Loucy (cell line): Measurements from ENCODE around the gene IRAK1BP1.

Source experiments
- H2AFZ ChIP-seq: fragments of 200-600 bp; sonication (generic); 2 replicates; pipeline ENCODE4 v1.6.0; 2016; ENCODE audit warnings: antibody characterized with exemption, mild to moderate bottlenecking, low read length, moderate library complexity
- H3F3A ChIP-seq: fragments of 200-600 bp; 2 replicates; pipeline ENCODE4 v1.6.0; 2016; ENCODE audit warnings: antibody characterized with exemption, low read depth, mild to moderate bottlenecking
- H3K27me3 ChIP-seq: fragments of 200-600 bp; sonication (generic); 2 replicates; pipeline ENCODE4 v1.6.1; 2014; ENCODE audit warnings: low read length, mild to moderate bottlenecking; ENCODE audit not compliant: insufficient read depth, poor library complexity, severe bottlenecking
- H3K36me3 ChIP-seq: fragments of 200-600 bp; sonication (generic); 2 replicates; pipeline ENCODE4 v1.6.1; 2016; ENCODE audit warnings: low read length; ENCODE audit not compliant: insufficient read depth
- H3K4me1 ChIP-seq: fragments of 200-600 bp; sonication (generic); 2 replicates; pipeline ENCODE4 v1.5.1; 2014; ENCODE audit warnings: low read length, mild to moderate bottlenecking; ENCODE audit not compliant: insufficient read depth, poor library complexity, severe bottlenecking
- H3K4me2 ChIP-seq: fragments of 200-600 bp; sonication (generic); 2 replicates; pipeline ENCODE4 v1.6.0; 2014; ENCODE audit warnings: antibody characterized with exemption, low read length, low read depth, mild to moderate bottlenecking; ENCODE audit not compliant: poor library complexity, severe bottlenecking
- H3K4me3 ChIP-seq: fragments of 200-600 bp; sonication (generic); 2 replicates; pipeline ENCODE4 v1.5.1; 2014; ENCODE audit warnings: low read length, mild to moderate bottlenecking, mixed read lengths; ENCODE audit not compliant: poor library complexity, severe bottlenecking
- H3K79me2 ChIP-seq: fragments of 200-600 bp; sonication (generic); 2 replicates; pipeline ENCODE4 v1.6.1; 2014; ENCODE audit warnings: low read length; ENCODE audit not compliant: insufficient read depth
- H3K9ac ChIP-seq: fragments of 200-600 bp; sonication (generic); 2 replicates; pipeline ENCODE4 v1.6.0; 2014; ENCODE audit warnings: mild to moderate bottlenecking, low read depth, low read length, moderate library complexity; ENCODE audit not compliant: poor library complexity, severe bottlenecking
- H3K9me2 ChIP-seq: fragments of 200-600 bp; sonication (generic); replicated peaks from 2 replicates; pipeline ENCODE4 v1.6.1; 2016; ENCODE audit warnings: low read depth, low read length, mixed read lengths
- H3K9me3 ChIP-seq: fragments of 200-600 bp; sonication (generic); 2 replicates; pipeline ENCODE4 v1.6.1; 2014; ENCODE audit warnings: mild to moderate bottlenecking, antibody characterized with exemption, low read length, low read depth; ENCODE audit not compliant: insufficient read depth
- H4K20me1 ChIP-seq: fragments of 200-600 bp; sonication (generic); 2 replicates; pipeline ENCODE4 v1.6.0; 2014; ENCODE audit warnings: antibody characterized with exemption, low read length, mild to moderate bottlenecking; ENCODE audit not compliant: insufficient read depth, poor library complexity, severe bottlenecking
- EZH2phosphoT487 ChIP-seq: fragments of 200-600 bp; IDR thresholded peaks from 2 replicates; pipeline ENCODE4 v1.6.1; 2018; ENCODE audit warnings: antibody characterized with exemption, mild to moderate bottlenecking, moderate library complexity, borderline replicate concordance
- TF ChIP-seq, protein P1 (sequence below): fragments of 200-600 bp; sonication (generic); conservative IDR thresholded peaks from 2 replicates; pipeline ENCODE4 v1.5.1; 2014; ENCODE audit warnings: mild to moderate bottlenecking, antibody characterized with exemption, low read length

Gene IRAK1BP1

DNA sequence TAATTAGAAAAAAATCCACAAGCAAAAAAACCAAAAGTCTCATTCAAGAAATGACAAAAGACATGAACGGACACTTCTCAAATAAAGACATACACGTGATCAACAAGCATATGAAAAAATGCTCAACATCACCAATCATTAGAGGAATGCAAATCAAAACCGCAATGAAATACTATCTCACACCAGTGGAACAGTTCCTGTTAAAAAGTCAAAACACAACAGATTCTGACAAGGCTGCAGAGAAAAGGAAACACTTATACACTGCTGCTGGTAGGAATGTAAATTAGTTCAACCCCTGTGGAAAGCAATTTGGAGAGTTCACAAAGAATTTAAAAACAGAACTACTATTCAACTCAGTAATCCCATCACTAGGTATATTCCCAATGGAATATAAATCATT, 58.0 kb downstream of the IRAK1BP1 start:
- Histone ChIP-seq H3K4me2 (no peak overlapping the region), H3K9me3 (no peaks in the 10 kb centered on the region)

GRCh38 chr6:78935553-78935952, 68.2 kb downstream of the IRAK1BP1 start:
- no peaks in the 10 kb centered on the region for H3K27me3 ChIP-seq
- H3K4me3 ChIP-seq: no peak overlapping the region
- no peaks in the 10 kb centered on the region for H3K79me2 ChIP-seq
- no peak for TF ChIP-seq EZH2phosphoT487
- TF ChIP-seq, protein P1, sequence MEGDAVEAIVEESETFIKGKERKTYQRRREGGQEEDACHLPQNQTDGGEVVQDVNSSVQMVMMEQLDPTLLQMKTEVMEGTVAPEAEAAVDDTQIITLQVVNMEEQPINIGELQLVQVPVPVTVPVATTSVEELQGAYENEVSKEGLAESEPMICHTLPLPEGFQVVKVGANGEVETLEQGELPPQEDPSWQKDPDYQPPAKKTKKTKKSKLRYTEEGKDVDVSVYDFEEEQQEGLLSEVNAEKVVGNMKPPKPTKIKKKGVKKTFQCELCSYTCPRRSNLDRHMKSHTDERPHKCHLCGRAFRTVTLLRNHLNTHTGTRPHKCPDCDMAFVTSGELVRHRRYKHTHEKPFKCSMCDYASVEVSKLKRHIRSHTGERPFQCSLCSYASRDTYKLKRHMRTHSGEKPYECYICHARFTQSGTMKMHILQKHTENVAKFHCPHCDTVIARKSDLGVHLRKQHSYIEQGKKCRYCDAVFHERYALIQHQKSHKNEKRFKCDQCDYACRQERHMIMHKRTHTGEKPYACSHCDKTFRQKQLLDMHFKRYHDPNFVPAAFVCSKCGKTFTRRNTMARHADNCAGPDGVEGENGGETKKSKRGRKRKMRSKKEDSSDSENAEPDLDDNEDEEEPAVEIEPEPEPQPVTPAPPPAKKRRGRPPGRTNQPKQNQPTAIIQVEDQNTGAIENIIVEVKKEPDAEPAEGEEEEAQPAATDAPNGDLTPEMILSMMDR: no peak
- no peaks in the 10 kb centered on the region for H3K9me3 ChIP-seq
- H3K4me1 ChIP-seq: no peaks in the 10 kb centered on the region
- H3F3A ChIP-seq: no peaks in the 10 kb centered on the region
- H3K9me2 ChIP-seq: no peaks in the 10 kb centered on the region
- H4K20me1 ChIP-seq: peaks cover 8% of the 10 kb centered on the region
- no peak overlapping the region for H3K9ac ChIP-seq
- H3K36me3 ChIP-seq: peaks cover 24% of the 10 kb centered on the region; the same call in 1 of the 2 replicates
- no peak overlapping the region for H3K4me2 ChIP-seq
- H2AFZ ChIP-seq: no peak overlapping the region

More for the DNA sequence above, 58.0 kb downstream of the IRAK1BP1 start:
- no peak overlapping the region for H2AFZ ChIP-seq
- H3K9me2 ChIP-seq: 0 out of 2 replicates have a peak, but pooled peaks cover 4% of the 10 kb centered on the region
- H3K27me3 ChIP-seq: no peaks in the 10 kb centered on the region
- no peak overlapping the region for H3K4me3 ChIP-seq
- no peaks in the 10 kb centered on the region for H3K36me3 ChIP-seq
- H3K79me2 ChIP-seq: no peaks in the 10 kb centered on the region
- H3K4me1 ChIP-seq: no peaks in the 10 kb centered on the region
- TF ChIP-seq, protein P1: no peak
- no peak for TF ChIP-seq EZH2phosphoT487
- no peaks in the 10 kb centered on the region for H4K20me1 ChIP-seq
- H3F3A ChIP-seq: no peaks in the 10 kb centered on the region
- H3K9ac ChIP-seq: no peak overlapping the region

- no peak overlapping the region for H2AFZ ChIP-seq
- no peaks in the 10 kb centered on the region for H3K9me2 ChIP-seq
- no peak overlapping the region for H3K9ac ChIP-seq
- no peaks in the 10 kb centered on the region for H3K9me3 ChIP-seq
- peaks cover 33% of the 10 kb centered on the region; the same call in 1 of the 2 replicates for H3K36me3 ChIP-seq
- H3F3A ChIP-seq: no peaks in the 10 kb centered on the region
- H3K4me3 ChIP-seq: no peak overlapping the region
- H3K27me3 ChIP-seq: no peaks in the 10 kb centered on the region
- H3K4me1 ChIP-seq: no peaks in the 10 kb centered on the region
- H3K4me2 ChIP-seq: no peak overlapping the region
- H3K79me2 ChIP-seq: no peaks in the 10 kb centered on the region
- no peak for TF ChIP-seq EZH2phosphoT487
- TF ChIP-seq, protein P1: no peak
- H4K20me1 ChIP-seq: peaks cover 8% of the 10 kb centered on the region
Measured at GRCh38 chr6:78936515-78936914, 69.2 kb downstream of the IRAK1BP1 start.
